Chondrocyte (in vitro differentiated cells): ENCODE measurements around the gene ITGB1. TPM values are rescaled to one million over a fixed set of nuclear protein-coding genes. Genes with fewer than 3 reads are reported as not detected.
A peak's percentile ranks its signal among the peaks of the same experiment; 100 is the strongest.
"Not testable (repeated sequence)": the region's sequence is repeated elsewhere in the genome, so short reads cannot be mapped to it uniquely, and the experiment has no call there.

Experiments
- DNase-seq: peaks from one replicate; pipeline ENCODE4 v3.0.0; 2021; ENCODE audit warnings: mixed read lengths, low spot score
- H3K27ac Mint-ChIP-seq: one replicate; pipeline ENCODE4 v1.8.0; 2021; ENCODE audit warnings: mild to moderate bottlenecking, moderate library complexity, mixed read lengths; ENCODE audit not compliant: unreplicated experiment
- H3K27me3 Mint-ChIP-seq: 2 replicates; pipeline ENCODE4 v1.8.0; 2021; ENCODE audit warnings: low read depth, mixed read lengths
- H3K36me3 Mint-ChIP-seq: 2 replicates; pipeline ENCODE4 v1.8.0; 2021; ENCODE audit warnings: low read depth, mixed read lengths
- H3K4me1 Mint-ChIP-seq: 2 replicates; pipeline ENCODE4 v1.8.0; 2021; ENCODE audit warnings: low read depth, mild to moderate bottlenecking, mixed read lengths
- H3K4me3 Mint-ChIP-seq: one replicate; pipeline ENCODE4 v1.8.0; 2021; ENCODE audit warnings: mild to moderate bottlenecking, moderate library complexity, mixed read lengths; ENCODE audit not compliant: unreplicated experiment
- H3K9me3 Mint-ChIP-seq: 2 replicates; pipeline ENCODE4 v1.8.0; 2021; ENCODE audit warnings: low read depth, mixed read lengths
- CTCF ChIP-seq: fragments of 200-600 bp; sonication (generic); IDR thresholded peaks from 2 replicates; pipeline ENCODE4 v1.5.0; 2021; ENCODE audit warnings: antibody characterized with exemption, mild to moderate bottlenecking, moderate library complexity
- total RNA-seq: library from RNA; stranded (reverse); gene quantifications from 3 replicates; pipeline ENCODE4 v1.2.1, GENCODE V29; 2021

ITGB1 gene
- total RNA-seq, 1 donor from 2014 or later: 1,183 TPM

DNA sequence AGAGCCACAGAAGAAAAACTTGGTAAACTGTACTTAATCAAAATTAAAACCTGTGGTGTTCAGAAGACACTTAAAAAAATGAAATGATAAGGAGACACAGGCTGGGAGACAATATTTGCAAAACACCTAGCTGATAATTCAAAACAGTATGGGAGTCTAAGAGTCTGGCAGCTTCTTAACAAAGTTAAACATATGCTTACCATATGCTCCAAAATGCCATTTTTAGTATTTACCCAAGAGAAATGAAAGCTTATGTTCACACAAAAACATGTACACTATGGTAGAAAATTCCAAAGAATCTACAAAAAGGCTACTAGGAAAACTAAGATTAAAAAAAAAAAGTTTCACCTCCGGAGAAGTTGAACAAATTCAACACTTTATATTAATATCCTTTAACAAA, 48.6 kb downstream of the ITGB1 start:
- no peak overlapping the region for H3K4me3 Mint-ChIP-seq
- H3K27me3 Mint-ChIP-seq: no peaks in the 10 kb centered on the region
- peaks cover 38% of the 10 kb centered on the region for H3K36me3 Mint-ChIP-seq
- peak overlapping the region; percentile 23 for H3K27ac Mint-ChIP-seq
- no peaks in the 10 kb centered on the region for H3K9me3 Mint-ChIP-seq
- no peak for TF ChIP-seq CTCF
- peaks cover 14% of the 10 kb centered on the region for H3K4me1 Mint-ChIP-seq
- no peak for DNase-seq

DNA sequence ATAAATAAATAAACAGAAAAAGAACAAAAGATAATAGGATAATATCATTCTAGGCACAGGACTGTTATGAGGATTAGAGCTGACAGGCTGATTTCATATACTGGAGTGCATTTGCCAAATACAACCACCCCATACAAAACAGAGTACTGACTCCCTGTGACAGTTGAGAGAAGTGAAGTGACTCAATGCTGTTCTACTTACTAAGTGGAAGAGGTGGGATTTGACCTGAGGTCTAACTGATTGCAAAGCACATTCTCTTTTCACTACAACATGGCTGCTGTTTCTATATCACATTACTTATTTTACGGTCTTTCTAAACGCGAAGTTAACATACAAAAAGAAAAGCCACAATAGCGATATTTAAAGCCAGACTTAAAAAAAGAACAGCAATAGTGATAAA, 51.4 kb downstream of the ITGB1 start:
- Mint-ChIP-seq H3K27me3 (no peaks in the 10 kb centered on the region), H3K9me3 (no peaks in the 10 kb centered on the region)
- TF ChIP-seq CTCF: no peak

GRCh38 chr10:32905466-32905865, 52.6 kb downstream of the ITGB1 start:
- Mint-ChIP-seq H3K36me3 (peaks cover 21% of the 10 kb centered on the region), H3K27ac (no peak overlapping the region), H3K9me3 (no peaks in the 10 kb centered on the region), H3K27me3 (no peaks in the 10 kb centered on the region), H3K4me3 (no peak overlapping the region), H3K4me1 (peaks cover 11% of the 10 kb centered on the region)
- TF ChIP-seq CTCF: no peak
- no peak for DNase-seq

More for the DNA sequence above, 51.4 kb downstream of the ITGB1 start:
- Mint-ChIP-seq H3K27ac (peak overlapping the region; percentile 27), H3K36me3 (peaks cover 25% of the 10 kb centered on the region), H3K4me3 (no peak overlapping the region), H3K4me1 (peaks cover 11% of the 10 kb centered on the region)
- DNase-seq: no peak

- H3K4me3 Mint-ChIP-seq: no peak overlapping the region
- TF ChIP-seq CTCF: no peak
- DNase-seq: no peak
- H3K36me3 Mint-ChIP-seq: peaks cover 32% of the 10 kb centered on the region
- H3K4me1 Mint-ChIP-seq: peaks cover 2% of the 10 kb centered on the region
- no peak overlapping the region for H3K27ac Mint-ChIP-seq
- H3K27me3 Mint-ChIP-seq: no peaks in the 10 kb centered on the region
- H3K9me3 Mint-ChIP-seq: no peaks in the 10 kb centered on the region
Observed at GRCh38 chr10:32901815-32902214, 56.2 kb downstream of the ITGB1 start.

DNA sequence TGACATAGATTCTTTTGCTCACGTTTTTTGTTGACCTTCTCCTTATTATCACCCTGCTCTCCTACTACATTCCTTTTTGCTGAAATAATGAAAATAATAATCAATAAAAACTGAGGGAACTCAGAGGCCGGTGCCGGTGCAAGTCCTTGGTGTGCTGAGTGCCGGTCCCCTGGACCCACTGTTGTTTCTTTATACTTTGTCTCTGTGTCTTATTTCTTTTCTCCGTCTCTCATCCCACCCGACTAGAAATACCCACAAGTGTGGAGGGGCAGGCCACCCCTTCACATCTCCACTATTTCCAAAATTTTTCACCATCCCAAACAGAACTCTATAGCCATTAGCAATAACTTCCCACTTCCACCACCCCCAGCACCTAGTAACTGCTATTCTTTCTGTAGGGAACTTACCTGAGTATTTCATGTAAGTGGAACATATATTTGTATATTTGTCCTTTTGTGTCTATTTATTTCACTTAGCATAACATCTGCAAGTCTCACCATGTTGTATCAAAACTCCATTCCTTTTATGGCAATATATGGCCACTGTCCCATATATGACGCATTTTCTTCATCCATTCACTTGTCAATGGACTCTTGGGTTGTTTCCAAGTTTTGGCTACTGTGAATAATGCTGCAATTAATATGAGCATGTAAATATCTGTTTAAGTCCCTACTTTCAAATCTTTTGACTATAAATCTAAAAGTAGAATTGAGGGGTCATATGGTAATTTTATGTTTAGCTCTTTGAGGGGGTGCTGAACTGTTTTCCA, 62.6 kb downstream of the ITGB1 start:
- H3K4me3 Mint-ChIP-seq, H3K4me1 Mint-ChIP-seq, H3K27me3 Mint-ChIP-seq, H3K9me3 Mint-ChIP-seq, H3K27ac Mint-ChIP-seq, DNase-seq: not testable (repeated sequence)
- H3K36me3 Mint-ChIP-seq: peaks cover 38% of the 10 kb centered on the region
